ENCODE data around the gene MAMDC4. TPM values are rescaled to one million over a fixed set of nuclear protein-coding genes. Genes with fewer than 3 reads are reported as not detected.
A peak's percentile ranks its signal among the peaks of the same experiment; 100 is the strongest.
"Not testable (repeated sequence)": the region's sequence is repeated elsewhere in the genome, so short reads cannot be mapped to it uniquely, and the experiment has no call there.

MAMDC4 gene
- total and polyA plus RNA-seq, 7 donors = 0.71 to 25.3 (median 2.4) TPM

- Histone ChIP-seq H3K9me3 (no peaks in the 10 kb centered on the region), H3K36me3 (no peaks in the 10 kb centered on the region), H3K27me3 (no peaks in the 10 kb centered on the region), H3K27ac (no peak overlapping the region), H3K4me3 (no peak overlapping the region), H3K4me1 (peaks cover 0 to 21% (median 18%) of the 10 kb centered on the region in 4 donors)
- intact Hi-C loops (cut with DNase I) = no loop called here
- WGBS, 2 donors = 80 to 85% methylated on average over 11 of the region's 11 CpGs
- TF ChIP-seq EP300 (IDR thresholded peaks at IDR 0.05) = no peak
- TF ChIP-seq POLR2A (IDR thresholded peaks at IDR 0.05) = no peak
- no peak for TF ChIP-seq POLR2AphosphoS5 (IDR thresholded peaks at IDR 0.05)
- TF ChIP-seq, protein P1, sequence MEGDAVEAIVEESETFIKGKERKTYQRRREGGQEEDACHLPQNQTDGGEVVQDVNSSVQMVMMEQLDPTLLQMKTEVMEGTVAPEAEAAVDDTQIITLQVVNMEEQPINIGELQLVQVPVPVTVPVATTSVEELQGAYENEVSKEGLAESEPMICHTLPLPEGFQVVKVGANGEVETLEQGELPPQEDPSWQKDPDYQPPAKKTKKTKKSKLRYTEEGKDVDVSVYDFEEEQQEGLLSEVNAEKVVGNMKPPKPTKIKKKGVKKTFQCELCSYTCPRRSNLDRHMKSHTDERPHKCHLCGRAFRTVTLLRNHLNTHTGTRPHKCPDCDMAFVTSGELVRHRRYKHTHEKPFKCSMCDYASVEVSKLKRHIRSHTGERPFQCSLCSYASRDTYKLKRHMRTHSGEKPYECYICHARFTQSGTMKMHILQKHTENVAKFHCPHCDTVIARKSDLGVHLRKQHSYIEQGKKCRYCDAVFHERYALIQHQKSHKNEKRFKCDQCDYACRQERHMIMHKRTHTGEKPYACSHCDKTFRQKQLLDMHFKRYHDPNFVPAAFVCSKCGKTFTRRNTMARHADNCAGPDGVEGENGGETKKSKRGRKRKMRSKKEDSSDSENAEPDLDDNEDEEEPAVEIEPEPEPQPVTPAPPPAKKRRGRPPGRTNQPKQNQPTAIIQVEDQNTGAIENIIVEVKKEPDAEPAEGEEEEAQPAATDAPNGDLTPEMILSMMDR (IDR thresholded peaks at IDR 0.05) = no peak
- no peak for DNase-seq
These were observed 28.5 kb downstream of the MAMDC4 start for GRCh38 chr9:136880651-136881050.

- H3K27me3 ChIP-seq = no peaks in the 10 kb centered on the region
- H3K27ac ChIP-seq = peak overlapping the region; percentile 18 to 52 (median 30)
- no peaks in the 10 kb centered on the region for H3K9me3 ChIP-seq
- intact Hi-C loops (cut with DNase I) = no loop called here
- TF ChIP-seq POLR2AphosphoS5 (IDR thresholded peaks at IDR 0.05) (no peak), POLR2A (IDR thresholded peaks at IDR 0.05) (no peak), EP300 (IDR thresholded peaks at IDR 0.05) (no peak)
- no peaks in the 10 kb centered on the region for H3K36me3 ChIP-seq
- no peak overlapping the region for H3K4me3 ChIP-seq
- WGBS, 2 donors = 8 to 9% methylated on average over 9 of the region's 9 CpGs
- no peak for DNase-seq
- peaks cover 0 to 25% (median 21%) of the 10 kb centered on the region in 4 donors for H3K4me1 ChIP-seq
These were observed 29.6 kb downstream of the MAMDC4 start for GRCh38 chr9:136881691-136882108.

DNA sequence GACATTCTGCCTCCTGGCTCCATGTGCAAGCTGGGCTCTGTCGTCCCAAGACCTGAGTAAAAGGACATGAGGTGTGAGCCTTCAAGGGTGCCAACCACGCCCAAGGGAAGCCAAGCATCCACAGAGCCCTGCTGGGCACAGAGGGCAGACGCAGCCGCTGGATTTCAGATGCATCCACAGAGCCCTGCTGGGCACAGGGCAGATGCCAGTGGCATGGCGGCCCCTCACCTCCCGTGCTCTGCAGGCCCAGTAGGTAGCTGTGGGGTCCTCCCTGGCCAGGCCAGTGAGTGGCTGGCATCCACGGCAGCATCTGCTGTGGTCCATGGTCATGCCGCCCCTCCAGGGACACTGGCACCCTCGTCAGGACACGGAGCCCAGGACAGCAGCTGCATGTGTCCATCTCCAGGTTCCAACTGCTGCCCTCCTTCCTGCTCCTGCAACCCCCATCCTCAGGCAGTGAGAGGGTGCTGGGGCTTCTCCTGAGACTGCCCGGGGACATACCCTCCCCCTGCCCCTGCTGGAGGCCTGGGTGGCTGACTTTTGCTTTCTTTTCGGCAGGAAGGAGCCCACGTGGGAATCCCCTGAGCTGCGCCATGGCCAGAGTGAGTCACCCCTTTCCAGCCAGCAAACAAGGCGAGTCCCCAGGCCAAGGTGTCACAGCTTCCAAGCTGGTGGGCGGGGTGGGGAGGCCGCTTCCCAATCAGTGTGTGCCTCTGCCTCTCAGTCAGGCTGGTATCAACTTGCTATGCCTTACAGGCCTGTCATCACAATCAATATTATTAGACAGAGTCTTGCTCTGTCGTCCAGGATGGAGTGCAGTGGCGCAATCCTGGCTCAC, 30.2 kb downstream of the MAMDC4 start:
- WGBS, 2 donors = 28 to 44% methylated on average over 19 of the region's 19 CpGs
- peak overlapping the region; percentile 18 to 52 (median 23) for H3K27ac ChIP-seq
- no peaks in the 10 kb centered on the region for H3K36me3 ChIP-seq
- peak overlapping the region in 1 of 4 donors; percentile 13 for H3K4me3 ChIP-seq
- DNase-seq = peak; percentile 80
- TF ChIP-seq EP300 (IDR thresholded peaks at IDR 0.05) = no peak
- TF ChIP-seq POLR2A (IDR thresholded peaks at IDR 0.05) = no peak
- TF ChIP-seq, protein P1 (IDR thresholded peaks at IDR 0.05) = no peak
- TF ChIP-seq POLR2AphosphoS5 (IDR thresholded peaks at IDR 0.05) = no peak
- no peaks in the 10 kb centered on the region for H3K27me3 ChIP-seq
- peaks cover 0 to 31% (median 26%) of the 10 kb centered on the region in 4 donors for H3K4me1 ChIP-seq
- H3K9me3 ChIP-seq = no peaks in the 10 kb centered on the region
- intact Hi-C loops (cut with DNase I) = no loop called here

DNA sequence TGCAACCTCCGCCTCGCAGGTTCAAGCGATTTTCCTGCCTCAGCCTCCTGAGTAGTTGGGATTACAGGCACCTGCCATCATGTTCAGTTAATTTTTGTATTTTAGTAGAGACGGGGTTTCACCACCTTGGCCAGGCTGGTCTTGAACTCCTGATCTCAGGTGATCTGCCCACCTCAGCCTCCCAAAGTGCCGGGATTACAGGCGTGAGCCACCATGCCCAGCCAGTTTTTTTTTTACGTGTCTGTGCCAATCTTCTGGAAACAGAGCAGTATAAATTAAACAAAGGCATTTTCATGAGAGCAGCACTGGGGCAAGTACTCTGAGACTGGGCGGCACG, 30.8 kb downstream of the MAMDC4 start:
- intact Hi-C loops (cut with DNase I); DNase-seq; H3K4me3 ChIP-seq; H3K9me3 ChIP-seq; H3K36me3 ChIP-seq; H3K27me3 ChIP-seq: not testable (repeated sequence)
- H3K4me1 ChIP-seq = peaks cover 0 to 37% (median 32%) of the 10 kb centered on the region in 4 donors
- peak overlapping the region in 1 of 4 donors; percentile 14 for H3K27ac ChIP-seq
- WGBS, 2 donors = 76 to 87% methylated on average over 9 of the region's 9 CpGs

DNA sequence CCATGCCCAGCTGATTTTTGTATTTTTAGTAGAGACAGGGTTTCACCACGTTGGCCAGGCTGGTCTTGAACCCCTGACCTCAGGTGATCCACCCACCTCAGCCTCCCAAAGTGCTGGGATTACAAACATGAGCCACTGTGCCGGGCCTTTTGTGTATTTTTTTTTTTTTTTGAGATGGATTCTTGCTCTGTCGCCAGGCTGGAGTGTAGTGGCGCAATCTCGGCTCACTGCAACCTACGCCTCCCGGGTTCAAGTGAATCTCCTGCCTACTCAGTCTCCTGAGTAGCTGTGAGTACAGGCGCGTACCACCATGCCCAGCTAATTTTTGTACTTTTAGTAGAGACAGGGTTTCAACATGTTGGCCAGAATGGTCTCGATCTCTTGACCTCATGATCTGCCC, 31.5 kb downstream of the MAMDC4 start:
- WGBS, 2 donors = 87% methylated on average over 10 of the region's 10 CpGs
- peaks cover 0 to 38% (median 32%) of the 10 kb centered on the region in 4 donors for H3K4me1 ChIP-seq
- H3K36me3 ChIP-seq; H3K27ac ChIP-seq; H3K4me3 ChIP-seq; intact Hi-C loops (cut with DNase I); H3K9me3 ChIP-seq; DNase-seq; H3K27me3 ChIP-seq: not testable (repeated sequence)

- no peaks in the 10 kb centered on the region for H3K9me3 ChIP-seq
These were observed 33.9 kb downstream of the MAMDC4 start, which contains the start of gene TRAF2 for GRCh38 chr9:136885950-136886578. Gene TRAF2, plus strand, starts transcription at chr9:136886516. Its CDS starts 12,225 bp downstream, at chr9:136898741.

More at GRCh38 chr9:136885950-136886578, 33.9 kb downstream of the MAMDC4 start, which contains the start of gene TRAF2:
- Histone ChIP-seq H3K36me3 (peaks cover 0 to 2% (median 0%) of the 10 kb centered on the region in 4 donors), H3K27ac (peak within 1 kb of the TSS; percentile 85 to 91 (median 88)), H3K4me1 (peaks cover 0 to 38% (median 32%) of the 10 kb centered on the region in 4 donors), H3K4me3 (peak within 1 kb of the TSS; percentile 70 to 99 (median 98)), H3K27me3 (no peaks in the 10 kb centered on the region)
- intact Hi-C loops (cut with DNase I) = loop anchor here (2.0 to 5.0 kb wide), 3 partner anchors 21 to 94 kb away; partner anchors contain the start of genes FBXW5 and TMEM141
- WGBS, 2 donors = 0% methylated on average over 88 of the region's 88 CpGs
- DNase-seq = peak; percentile 99
- TF ChIP-seq POLR2A (IDR thresholded peaks at IDR 0.05) (no peak), POLR2AphosphoS5 (IDR thresholded peaks at IDR 0.05) (peak in 2 of 4 donors; percentile 26 to 60), EP300 (IDR thresholded peaks at IDR 0.05) (no peak)
- TF ChIP-seq, protein P1 (IDR thresholded peaks at IDR 0.05) = no peak

Measured in sigmoid colon (tissue), 7 donors.